LNCaP clone FGC (cell line): ENCODE data around the gene ZMYM4.

Source experiments
- DNase-seq: peaks from one replicate; pipeline ENCODE4 v3.0.0-alpha.2; 2011; ENCODE audit warnings: low read depth
- H3K4me3 ChIP-seq: 2 replicates; pipeline ENCODE4 v1.5.1; 2011; ENCODE audit warnings: mild to moderate bottlenecking, low read depth, low read length, control low read depth
- TF ChIP-seq, protein P1 (sequence below): IDR thresholded peaks from 2 replicates; pipeline ENCODE4 v1.5.1; 2012; ENCODE audit warnings: mild to moderate bottlenecking; ENCODE audit not compliant: control insufficient read depth, insufficient read depth; ENCODE audit errors: extremely low read depth

The ZMYM4 gene

DNA sequence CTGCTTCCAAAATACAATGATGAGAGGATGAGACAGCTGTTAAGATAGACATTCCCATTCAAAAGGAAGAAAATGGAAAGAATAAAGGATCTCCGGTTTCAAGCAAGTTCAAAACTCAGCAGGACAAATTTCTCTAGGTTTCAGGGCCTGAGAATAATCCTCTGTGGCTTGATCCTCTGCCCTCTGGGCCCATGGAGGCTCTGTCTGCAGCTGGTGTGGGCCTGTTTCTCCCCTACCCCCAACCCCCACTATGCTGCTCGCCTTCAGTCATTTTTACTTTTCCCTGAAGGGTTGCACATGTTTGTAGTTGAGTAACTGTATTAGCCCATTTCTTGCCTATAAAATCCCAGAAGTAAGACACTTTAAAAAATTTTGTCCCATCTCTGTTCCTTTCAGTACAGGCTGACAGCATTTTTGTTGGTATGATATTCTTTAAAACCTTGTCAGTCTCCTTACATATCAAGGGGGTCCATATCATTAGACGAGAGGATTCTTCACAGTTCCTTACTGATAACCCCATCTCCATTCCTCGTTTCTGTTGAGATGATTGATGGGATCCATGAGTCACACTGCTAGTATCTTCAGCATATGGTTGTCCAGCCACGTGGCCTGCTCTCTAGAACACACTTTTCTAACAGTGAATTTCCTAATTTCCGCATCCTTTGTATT is 10.5 kb downstream of the ZMYM4 start:
- no peak overlapping the region for H3K4me3 ChIP-seq
- DNase-seq, result no peak
- TF ChIP-seq, protein P1, sequence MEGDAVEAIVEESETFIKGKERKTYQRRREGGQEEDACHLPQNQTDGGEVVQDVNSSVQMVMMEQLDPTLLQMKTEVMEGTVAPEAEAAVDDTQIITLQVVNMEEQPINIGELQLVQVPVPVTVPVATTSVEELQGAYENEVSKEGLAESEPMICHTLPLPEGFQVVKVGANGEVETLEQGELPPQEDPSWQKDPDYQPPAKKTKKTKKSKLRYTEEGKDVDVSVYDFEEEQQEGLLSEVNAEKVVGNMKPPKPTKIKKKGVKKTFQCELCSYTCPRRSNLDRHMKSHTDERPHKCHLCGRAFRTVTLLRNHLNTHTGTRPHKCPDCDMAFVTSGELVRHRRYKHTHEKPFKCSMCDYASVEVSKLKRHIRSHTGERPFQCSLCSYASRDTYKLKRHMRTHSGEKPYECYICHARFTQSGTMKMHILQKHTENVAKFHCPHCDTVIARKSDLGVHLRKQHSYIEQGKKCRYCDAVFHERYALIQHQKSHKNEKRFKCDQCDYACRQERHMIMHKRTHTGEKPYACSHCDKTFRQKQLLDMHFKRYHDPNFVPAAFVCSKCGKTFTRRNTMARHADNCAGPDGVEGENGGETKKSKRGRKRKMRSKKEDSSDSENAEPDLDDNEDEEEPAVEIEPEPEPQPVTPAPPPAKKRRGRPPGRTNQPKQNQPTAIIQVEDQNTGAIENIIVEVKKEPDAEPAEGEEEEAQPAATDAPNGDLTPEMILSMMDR, result no peak

DNA sequence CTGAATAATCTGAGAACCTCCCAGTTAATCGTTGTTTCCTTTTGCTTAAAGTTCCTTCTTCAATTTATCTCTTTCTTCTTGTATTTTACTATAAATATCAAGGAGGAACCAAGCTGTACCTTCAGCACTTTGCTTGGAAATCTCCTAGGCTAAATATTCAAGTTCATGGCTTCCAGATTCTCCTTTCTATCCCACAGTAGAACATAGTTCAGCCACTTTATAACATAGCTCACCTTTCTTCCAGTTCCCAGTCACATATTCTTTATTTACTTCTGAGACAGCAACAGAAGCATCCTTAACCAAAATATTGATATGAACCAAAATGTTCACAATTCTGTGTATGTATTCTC is 11.0 kb downstream of the ZMYM4 start:
- no peak overlapping the region for H3K4me3 ChIP-seq
- DNase-seq, result no peak

DNA sequence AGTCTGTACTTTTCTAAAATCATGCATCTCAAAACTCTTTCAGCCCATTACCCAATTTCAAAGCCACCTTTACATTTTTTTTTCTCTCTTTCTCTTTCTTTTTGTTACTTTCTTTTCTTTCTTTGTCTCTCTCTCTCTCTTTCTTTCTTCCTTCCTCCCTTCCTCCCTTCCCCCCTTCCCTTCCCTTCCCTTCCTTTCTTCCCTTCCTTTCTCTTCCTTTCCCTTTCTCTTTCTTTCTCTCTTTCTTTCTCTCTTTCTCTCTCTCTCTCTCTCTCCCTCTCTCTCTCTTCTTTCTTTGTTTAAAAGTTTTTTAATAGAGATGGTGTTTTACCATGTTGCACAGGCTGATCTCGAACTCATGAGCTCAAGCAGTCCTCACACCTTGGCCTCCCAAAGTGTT is 11.5 kb downstream of the ZMYM4 start:
- no peak overlapping the region for H3K4me3 ChIP-seq
- no peak for DNase-seq
- TF ChIP-seq, protein P1, result no peak

More for the DNA sequence above, 11.0 kb downstream of the ZMYM4 start:
- TF ChIP-seq, protein P1, result no peak

DNA sequence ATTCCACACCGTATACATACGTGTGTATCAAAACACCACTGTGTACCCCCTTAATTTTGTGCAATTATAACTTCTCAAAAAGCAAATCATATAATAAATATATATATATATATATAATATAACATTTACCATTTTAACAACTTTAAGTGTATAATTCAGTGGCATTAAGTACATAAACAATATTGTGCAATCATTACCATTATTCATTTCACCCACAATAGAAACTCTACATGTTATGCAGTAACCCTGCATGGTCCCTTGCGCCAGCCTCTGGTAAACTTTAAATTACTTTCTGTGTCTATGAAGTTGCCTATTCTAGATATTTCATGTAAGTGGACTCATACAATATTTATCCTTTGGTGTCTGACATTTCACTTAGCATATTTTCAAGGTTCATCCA is 13.1 kb downstream of the ZMYM4 start:
- TF ChIP-seq, protein P1, result no peak
- H3K4me3 ChIP-seq, result no peak overlapping the region
- DNase-seq, result no peak

DNA sequence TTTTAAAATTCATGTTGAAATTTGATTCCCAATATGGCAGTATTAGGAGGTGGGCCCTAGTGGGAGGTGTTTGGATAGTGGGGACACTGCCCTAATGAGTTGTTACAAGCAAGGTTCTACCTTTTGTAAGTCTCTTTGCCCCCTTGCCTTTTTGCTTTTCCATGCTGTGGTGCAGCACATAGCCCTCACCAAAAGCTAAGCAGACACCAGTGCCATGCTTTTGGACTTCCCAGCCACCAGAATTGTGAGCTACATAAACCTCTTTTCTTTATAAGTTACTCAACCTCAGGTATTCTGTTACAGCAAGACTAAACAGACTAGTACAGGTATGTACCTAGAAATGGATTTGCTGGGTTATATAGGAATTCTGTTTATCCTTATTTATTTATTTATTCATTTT is 13.7 kb downstream of the ZMYM4 start:
- TF ChIP-seq, protein P1, result no peak
- H3K4me3 ChIP-seq, result no peak overlapping the region
- no peak for DNase-seq

DNA sequence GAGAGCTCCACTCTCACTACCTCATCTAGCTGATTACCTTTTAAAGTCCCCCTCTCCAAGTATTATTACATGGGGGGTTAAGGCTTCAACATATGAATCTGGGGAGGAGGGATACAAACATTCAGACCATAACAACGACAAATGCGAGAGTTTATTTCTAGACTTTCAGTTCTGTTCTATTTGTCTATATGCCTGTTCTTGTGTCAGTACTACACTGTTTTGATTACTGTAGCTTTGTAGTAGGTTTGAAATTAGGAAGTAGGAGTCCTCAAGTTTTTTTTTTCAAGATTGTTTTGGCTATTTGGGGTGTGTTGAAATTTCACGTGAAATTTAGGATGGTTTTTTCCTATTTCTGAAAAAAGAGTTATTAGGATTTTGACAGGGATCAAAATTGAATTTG is 16.3 kb downstream of the ZMYM4 start:
- no peak overlapping the region for H3K4me3 ChIP-seq
- TF ChIP-seq, protein P1, result no peak
- no peak for DNase-seq
